Spleen (tissue), 11 donors: ENCODE measurements around the gene CEP131. TPM values are rescaled to one million over a fixed set of nuclear protein-coding genes. Genes with fewer than 3 reads are reported as not detected.

ENCODE experiments used
- DNase-seq: peaks from one replicate; pipeline ENCODE4 v3.0.0-alpha.2; 2020
- H3K27ac ChIP-seq, 8 donors: fragments of 200-600 bp; sonication (generic) in 7 of 8; 1 replicate in 4 of 8; 2 replicates in 4 of 8; pipeline versions ENCODE4 v1.5.0 to v1.8.0; 2016 to 2021; ENCODE audit warnings: inconsistent platforms in 4 of 8, mild to moderate bottlenecking in 4 of 8, moderate library complexity in 1 of 8
- H3K27me3 ChIP-seq, 7 donors: fragments of 200-600 bp; sonication (generic) in 6 of 7; replicated peaks in 1 of 7; 1 replicate in 4 of 7; 2 replicates in 3 of 7; pipeline versions ENCODE4 v1.5.0 to v1.8.0; 2016 to 2021; ENCODE audit warnings: inconsistent platforms in 3 of 7, mild to moderate bottlenecking in 1 of 7
- H3K36me3 ChIP-seq, 6 donors: fragments of 200-600 bp; sonication (generic) in 5 of 6; 1 replicate in 4 of 6; 2 replicates in 2 of 6; pipeline versions ENCODE4 v1.5.0 to v1.8.0; 2016 to 2021; ENCODE audit warnings: inconsistent platforms in 2 of 6
- H3K4me1 ChIP-seq, 6 donors: fragments of 200-600 bp; sonication (generic) in 5 of 6; 1 replicate in 3 of 6; 2 replicates in 3 of 6; pipeline versions ENCODE4 v1.5.0 to v1.8.0; 2016 to 2021; ENCODE audit warnings: inconsistent platforms in 3 of 6
- H3K4me3 ChIP-seq, 8 donors: fragments of 200-600 bp; sonication (generic) in 7 of 8; 1 replicate in 4 of 8; 2 replicates in 4 of 8; pipeline versions ENCODE4 v1.5.0 to v1.8.0; 2016 to 2021; ENCODE audit warnings: inconsistent platforms in 4 of 8, mild to moderate bottlenecking in 4 of 8, moderate library complexity in 2 of 8
- H3K9me3 ChIP-seq, 8 donors: fragments of 200-600 bp; sonication (generic) in 7 of 8; 1 replicate in 4 of 8; 2 replicates in 4 of 8; pipeline versions ENCODE4 v1.5.0 to v1.8.0; 2016 to 2021; ENCODE audit warnings: inconsistent platforms in 4 of 8
- CTCF ChIP-seq, 11 experiments: fragments of 200-600 bp in 7 of 11; fragments of 450-650 bp in 4 of 11; sonication (generic) in 4 of 11; IDR thresholded peaks in 8 of 11; conservative IDR thresholded peaks in 3 of 11; 1 replicate in 7 of 11; 2 replicates in 4 of 11; pipeline versions ENCODE4 v1.4.0 to v1.8.0; 2016 to 2021; ENCODE audit warnings: antibody characterized with exemption in 11 of 11, inconsistent platforms in 4 of 11, mild to moderate bottlenecking in 1 of 11
- POLR2A ChIP-seq, 3 donors: fragments of 450-650 bp; IDR thresholded peaks; one replicate each; pipeline ENCODE4 v1.5.1; 2017; ENCODE audit warnings: antibody characterized with exemption in 3 of 3, mild to moderate bottlenecking in 1 of 3
- POLR2AphosphoS5 ChIP-seq, 3 donors: sonication (generic); formaldehyde crosslinking; IDR thresholded peaks; one replicate each; pipeline ENCODE4 v1.5.1; 2017; ENCODE audit warnings: antibody characterized with exemption in 3 of 3
- WGBS, 5 donors: extraction: QIAGEN DNeasy Blood & Tissue Kit in 3 of 5; methylation state at CpG; one replicate each; pipeline versions ENCODE4 v1.1.5 to v1.1.7; 2013 to 2018; 5-methylcytosine and 5-hydroxymethylcytosine counted together
- intact Hi-C: fragments of 100-400 bp; cut with DNase I; formaldehyde crosslinking; loops from one replicate; pipeline ENCODE4 v1.15.0; 2023; ENCODE audit warnings: low total_unique reads
- polyA plus RNA-seq, 3 donors: library from polyadenylated mRNA; stranded (reverse); fragments of 200-250 nt; gene quantifications; one replicate each; pipeline ENCODE4 v1.2.1, GENCODE V29; 2013
- total RNA-seq, 7 donors: library from RNA; depleted of rRNA in 3 of 7; stranded (reverse); fragments of >200 nt in 3 of 7; fragmentation: NEBNext Ultra II Directional in 4 of 7; extraction: Animal tissue kit (Norgen Biotek cat#: 25700) in 4 of 7; gene quantifications; one replicate each; pipeline versions ENCODE4 v1.1.0 to v1.2.1, GENCODE V29; 2016 to 2021
- donor health status: healthy with polysubstance abuse.
- donor health status: DM: no; HTN: no; CAD: no; lungs with moderate emphysema.
- donor health status: DM: no; HTN: no; CAD: no.
- donor health status: Bipolar disorder and iron deficiency.
- donor health status: healthy.
- donor health status: DM: no; HTN: no; CAD: no.
- donor health status: DM: yes; HTN: yes; CAD: no.

The CEP131 gene
- total and polyA plus RNA-seq, 10 donors, result 8.5 to 26.7 (median 13.3) TPM

- 90 to 95% (median 93%) methylated on average over 8 to 11 of the region's 11 CpGs for WGBS, 5 donors
- Histone ChIP-seq H3K4me1 (peaks cover 0 to 6% (median 0%) of the 10 kb centered on the region in 6 donors), H3K27me3 (peaks cover 0 to 29% (median 0%) of the 10 kb centered on the region in 7 donors), H3K27ac (no peak overlapping the region), H3K9me3 (no peaks in the 10 kb centered on the region), H3K4me3 (no peak overlapping the region), H3K36me3 (peaks cover 0 to 7% (median 0%) of the 10 kb centered on the region in 6 donors)
- no peak for TF ChIP-seq POLR2A (IDR thresholded peaks at IDR 0.05)
- TF ChIP-seq CTCF (IDR thresholded peaks at IDR 0.05 in 8 of 11, conservative IDR thresholded peaks at IDR 0.05 in 3 of 11), result no peak
- no peak for TF ChIP-seq POLR2AphosphoS5 (IDR thresholded peaks at IDR 0.05)
- DNase-seq, result no peak
- intact Hi-C loops, result no loop called here
Observed at GRCh38 chr17:81183807-81184206, 39.0 kb downstream of the CEP131 start.

DNA sequence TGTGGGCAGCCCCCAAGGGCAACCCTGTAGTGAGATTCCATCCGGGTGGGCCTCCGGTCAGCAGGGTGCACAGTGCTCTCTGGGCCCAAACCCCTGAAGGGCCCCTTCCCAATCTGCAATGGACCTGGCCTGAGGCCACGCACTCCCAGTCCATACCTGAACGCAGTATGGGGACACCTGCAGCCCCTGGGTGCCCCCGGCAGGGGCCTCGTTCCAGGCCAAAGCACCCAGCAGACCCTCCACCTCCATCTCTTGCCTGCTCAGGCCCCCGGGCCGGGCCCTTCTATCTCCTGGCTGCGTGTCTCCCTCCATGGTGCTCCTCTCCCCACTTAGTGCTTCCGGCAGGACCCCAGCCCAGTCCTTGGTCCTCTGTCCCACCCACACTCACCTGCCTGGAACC is 39.4 kb downstream of the CEP131 start:
- Histone ChIP-seq H3K4me1 (peaks cover 0 to 6% (median 0%) of the 10 kb centered on the region in 6 donors), H3K27me3 (peaks cover 0 to 29% (median 0%) of the 10 kb centered on the region in 7 donors), H3K9me3 (no peaks in the 10 kb centered on the region), H3K4me3 (no peak overlapping the region), H3K36me3 (peaks cover 0 to 2% (median 0%) of the 10 kb centered on the region in 6 donors), H3K27ac (no peak overlapping the region)
- no peak for DNase-seq
- TF ChIP-seq CTCF (IDR thresholded peaks at IDR 0.05 in 8 of 11, conservative IDR thresholded peaks at IDR 0.05 in 3 of 11) (no peak), POLR2A (IDR thresholded peaks at IDR 0.05) (no peak), POLR2AphosphoS5 (IDR thresholded peaks at IDR 0.05) (no peak)
- intact Hi-C loops, result no loop called here
- WGBS, 5 donors, result 85 to 93% (median 90%) methylated on average over 8 to 10 of the region's 10 CpGs

DNA sequence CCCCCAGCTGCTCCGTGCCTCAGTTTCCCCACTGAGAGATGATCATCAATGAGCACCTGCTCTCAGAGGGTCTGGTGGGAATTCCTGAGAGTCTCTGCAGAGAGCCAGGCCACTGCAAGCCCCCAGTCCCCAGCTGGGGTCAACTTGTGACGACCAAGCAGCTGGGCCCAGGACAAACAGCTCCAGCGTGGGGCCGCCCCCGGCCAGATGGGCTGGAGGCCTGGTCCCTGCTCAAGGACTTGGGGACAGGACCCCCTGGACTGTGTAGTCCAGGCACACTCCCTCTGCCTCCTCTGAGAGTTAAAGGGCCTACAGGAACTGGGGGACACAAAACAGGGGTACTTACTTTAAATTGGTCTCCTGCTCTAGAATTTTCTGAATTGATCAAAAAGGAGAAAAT is 40.2 kb downstream of the CEP131 start:
- no peaks in the 10 kb centered on the region for H3K9me3 ChIP-seq
- H3K36me3 ChIP-seq, result no peaks in the 10 kb centered on the region
- no peak overlapping the region for H3K27ac ChIP-seq
- H3K4me3 ChIP-seq, result no peak overlapping the region
- no peak for TF ChIP-seq POLR2AphosphoS5 (IDR thresholded peaks at IDR 0.05)
- 83 to 92% (median 90%) methylated on average over 5 of the region's 5 CpGs; no CpG with 5 or more reads in 1 of the 5 donors for WGBS, 5 donors
- DNase-seq, result no peak
- peaks cover 0 to 6% (median 0%) of the 10 kb centered on the region in 6 donors for H3K4me1 ChIP-seq
- intact Hi-C loops, result no loop called here
- H3K27me3 ChIP-seq, result peaks cover 0 to 29% (median 0%) of the 10 kb centered on the region in 7 donors

DNA sequence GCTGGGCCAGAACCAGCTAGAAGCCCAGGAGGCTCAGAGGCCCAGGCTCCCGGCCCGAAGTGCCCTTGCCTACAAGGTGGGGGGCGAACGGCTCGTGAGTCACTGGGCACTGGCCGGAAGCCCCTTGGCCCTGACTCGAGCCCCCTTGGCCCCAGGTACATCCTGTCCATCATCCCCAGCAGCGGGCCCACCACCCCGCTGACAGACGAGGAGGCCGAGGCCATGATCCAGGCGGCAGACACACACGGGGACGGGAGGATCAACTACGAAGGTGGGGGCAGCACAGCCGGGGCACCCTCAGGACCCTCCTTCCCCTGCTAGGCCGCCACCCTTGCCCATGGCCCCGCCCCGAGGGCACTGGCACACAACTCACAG is 41.0 kb downstream of the CEP131 start:
- Histone ChIP-seq H3K36me3 (no peaks in the 10 kb centered on the region), H3K27ac (no peak overlapping the region), H3K9me3 (no peaks in the 10 kb centered on the region), H3K4me1 (peaks cover 0 to 6% (median 0%) of the 10 kb centered on the region in 6 donors), H3K27me3 (peaks cover 0 to 29% (median 0%) of the 10 kb centered on the region in 7 donors), H3K4me3 (no peak overlapping the region)
- DNase-seq, result no peak
- TF ChIP-seq POLR2AphosphoS5 (IDR thresholded peaks at IDR 0.05), result no peak
- no peak for TF ChIP-seq POLR2A (IDR thresholded peaks at IDR 0.05)
- TF ChIP-seq CTCF (IDR thresholded peaks at IDR 0.05 in 8 of 11, conservative IDR thresholded peaks at IDR 0.05 in 3 of 11), result no peak
- intact Hi-C loops, result no loop called here
- WGBS, 5 donors, result 87 to 95% (median 90%) methylated on average over 11 to 19 of the region's 19 CpGs
